NCI-H446 treated with DMSO at 0.1 percent for 48 hours (cell line): ENCODE results near the gene ZDHHC4.
"Not testable (repeated sequence)": the region's sequence is repeated elsewhere in the genome, so short reads cannot be mapped to it uniquely, and the experiment has no call there.

Source experiments
- DNase-seq: peaks from one replicate; lab custom pipeline; 2025; lab: John Stamatoyannopoulos, UW

The ZDHHC4 gene

GRCh38 chr7:6607651-6608051 is 30.4 kb downstream of the ZDHHC4 start:
- DNase-seq, result no peak

- no peak for DNase-seq
Measured at GRCh38 chr7:6608081-6608480, 30.8 kb downstream of the ZDHHC4 start.

DNA sequence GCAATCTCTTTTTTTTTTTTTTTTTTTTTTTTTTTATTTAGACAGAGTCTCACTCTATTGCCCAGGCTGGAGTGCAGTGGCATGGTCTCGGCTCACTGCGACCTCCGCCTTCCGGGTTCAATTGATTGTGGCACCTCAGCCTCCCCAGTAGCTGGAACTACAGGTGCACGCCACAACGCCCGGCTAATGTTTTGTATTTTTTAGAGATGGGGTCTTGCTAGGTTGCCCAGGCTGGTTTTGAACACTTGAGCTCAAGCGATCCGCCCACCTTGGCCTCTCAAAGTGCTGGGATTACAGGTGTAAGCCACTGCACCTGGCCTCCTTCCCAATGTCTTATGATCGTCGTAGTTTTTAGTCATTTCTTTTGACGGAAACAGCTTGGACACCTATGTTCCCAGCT is 31.5 kb downstream of the ZDHHC4 start:
- no peak for DNase-seq

DNA sequence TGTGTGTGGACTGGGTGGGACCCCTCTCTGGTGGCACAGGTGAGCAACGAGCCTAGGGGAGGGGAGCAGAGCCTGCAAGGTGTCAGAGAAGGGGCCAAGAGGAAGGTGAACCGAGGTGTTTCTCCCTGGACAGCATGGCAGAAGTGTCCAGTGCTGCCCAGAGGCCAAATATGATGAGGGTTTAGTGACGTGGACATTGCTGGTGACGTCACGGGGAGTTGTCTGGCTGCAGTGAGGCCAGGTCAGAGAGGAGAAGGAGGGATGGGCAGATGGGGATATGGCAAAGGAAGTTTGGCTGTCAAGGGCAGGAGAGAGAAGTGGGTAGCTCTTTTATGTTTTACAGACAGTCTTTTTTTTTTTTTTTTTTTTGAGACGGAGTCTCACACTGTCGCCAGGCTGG is 35.6 kb downstream of the ZDHHC4 start:
- no peak for DNase-seq

DNA sequence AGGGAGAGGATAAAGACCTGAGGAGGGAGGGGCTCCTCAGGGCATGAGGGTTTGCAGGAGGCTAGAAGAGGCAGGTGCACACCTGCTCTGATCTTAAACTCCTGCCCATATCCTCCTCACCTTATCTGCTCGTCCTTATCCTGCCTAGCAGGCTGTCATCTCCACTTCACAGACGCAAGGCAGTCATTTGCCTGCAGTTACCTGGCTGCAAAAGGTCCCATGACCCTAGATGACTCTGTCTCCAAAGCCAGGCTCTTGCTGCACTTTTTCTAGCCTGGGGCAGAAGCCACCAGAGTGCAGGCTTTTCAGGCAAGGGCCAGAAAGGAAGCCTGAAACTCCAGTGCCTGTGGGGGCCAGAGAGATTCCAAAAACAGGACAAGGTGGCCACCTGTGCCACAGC is 36.5 kb downstream of the ZDHHC4 start:
- no peak for DNase-seq

- no peak for DNase-seq
Measured at GRCh38 chr7:6614953-6615722, 37.9 kb downstream of the ZDHHC4 start, which contains the start of gene ZNF853. Gene ZNF853, plus strand, starts transcription at chr7:6615610. Its CDS starts 565 bp downstream, at chr7:6616175.

DNA sequence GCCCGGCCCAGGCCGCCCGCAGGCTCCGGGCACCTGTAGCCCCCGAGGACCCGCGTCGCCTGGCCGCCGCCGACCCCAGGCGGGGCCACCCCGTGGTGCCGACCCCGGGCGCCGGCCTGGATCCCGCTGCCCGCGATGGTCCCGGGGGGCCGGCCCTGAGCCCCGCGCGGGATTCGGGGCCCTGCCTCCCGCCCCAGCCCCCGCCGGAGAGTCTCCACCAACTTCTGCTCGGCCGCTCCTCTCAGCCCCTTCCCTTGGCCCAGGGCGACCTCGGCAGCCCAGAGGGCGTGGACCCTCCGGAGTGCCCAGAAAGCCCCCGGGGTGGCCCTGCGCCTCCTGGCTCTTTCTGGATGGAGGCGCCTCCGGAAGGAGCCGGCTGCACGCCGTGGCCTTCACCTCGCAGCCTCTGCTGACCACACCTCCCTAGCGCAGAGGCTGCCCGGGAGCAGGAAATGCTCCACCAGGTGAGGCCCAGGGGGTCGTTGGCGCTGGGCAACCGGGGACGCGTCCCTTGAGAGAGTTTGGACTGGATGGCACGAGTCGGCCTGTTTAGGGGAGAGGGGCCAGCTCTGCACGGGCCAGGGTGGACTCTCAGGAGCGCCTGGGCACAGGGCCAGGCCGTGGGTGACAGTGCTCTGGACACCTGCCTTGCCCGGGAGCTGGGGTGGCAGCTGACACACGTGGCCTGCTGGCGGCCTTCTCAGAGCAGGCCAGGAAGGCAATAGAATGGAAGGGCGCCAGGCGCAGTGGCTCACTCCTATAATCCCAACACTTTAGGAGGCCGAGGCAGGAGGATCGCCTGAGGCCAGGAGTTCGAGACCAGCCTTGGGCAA is 38.7 kb downstream of the ZDHHC4 start:
- DNase-seq, result no peak

DNA sequence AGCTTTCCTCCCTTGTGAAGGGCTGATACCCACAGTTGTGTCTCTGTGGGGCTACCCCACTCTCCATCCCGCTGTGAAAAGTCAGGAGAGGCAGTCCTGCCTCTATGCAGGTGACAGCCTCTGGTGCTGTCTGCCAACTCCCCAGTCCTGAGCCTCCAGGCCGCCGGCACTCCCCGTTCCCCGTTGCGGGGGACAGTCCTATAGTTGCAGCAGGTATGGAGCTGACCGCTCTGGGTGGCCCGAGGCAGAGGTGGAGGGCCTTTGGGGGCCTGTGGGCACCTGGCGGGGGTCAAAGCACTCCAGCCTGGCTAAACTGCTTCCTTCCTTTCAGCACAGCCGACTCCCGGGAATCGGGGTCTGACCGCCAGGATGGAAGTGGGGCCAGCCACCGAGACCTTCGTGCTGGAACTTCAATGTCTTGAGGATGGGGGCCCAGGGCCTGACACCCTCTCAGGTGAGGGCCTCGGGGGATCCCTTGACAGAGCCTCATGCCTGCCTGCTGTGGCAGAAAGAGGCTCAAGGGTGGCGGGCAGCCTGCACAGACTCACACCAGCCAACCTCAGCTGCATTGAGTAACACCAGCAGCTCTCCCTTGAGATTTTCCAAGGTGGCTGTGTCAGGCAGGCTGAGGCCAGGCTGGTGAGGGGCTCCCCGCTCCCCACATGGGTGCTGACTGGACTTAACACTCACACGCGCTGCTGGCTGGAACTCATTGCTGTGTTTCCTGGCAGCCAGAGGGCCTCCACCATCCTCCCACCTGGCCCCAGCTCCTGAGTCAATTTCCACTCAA is 39.8 kb downstream of the ZDHHC4 start:
- DNase-seq, result no peak

DNA sequence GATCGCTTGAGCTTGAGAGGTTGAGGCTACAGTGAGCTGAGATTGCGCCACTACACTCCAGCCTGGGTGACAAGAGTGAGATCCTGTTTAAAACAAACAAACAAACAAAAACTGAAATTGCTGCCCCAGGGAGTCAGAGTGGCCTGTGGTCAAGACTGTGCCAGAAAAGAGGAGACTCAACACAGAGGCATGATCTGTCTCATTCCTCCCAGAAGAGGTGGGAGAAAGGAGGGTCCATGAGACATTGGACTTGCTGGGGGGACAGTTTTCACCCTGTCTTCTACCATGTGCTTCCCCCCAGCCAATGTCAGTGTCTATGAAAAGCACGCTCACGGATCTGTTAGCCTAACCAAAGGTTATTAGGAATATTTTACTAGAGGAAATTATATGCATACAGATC is 41.4 kb downstream of the ZDHHC4 start:
- no peak for DNase-seq

- DNase-seq, result no peak
Measured at GRCh38 chr7:6619961-6620360, 42.7 kb downstream of the ZDHHC4 start.

GRCh38 chr7:6621195-6622133 is 44.2 kb downstream of the ZDHHC4 start:
- no peak for DNase-seq

- DNase-seq, result no peak
Measured at GRCh38 chr7:6622134-6622710, 45.0 kb downstream of the ZDHHC4 start.

DNA sequence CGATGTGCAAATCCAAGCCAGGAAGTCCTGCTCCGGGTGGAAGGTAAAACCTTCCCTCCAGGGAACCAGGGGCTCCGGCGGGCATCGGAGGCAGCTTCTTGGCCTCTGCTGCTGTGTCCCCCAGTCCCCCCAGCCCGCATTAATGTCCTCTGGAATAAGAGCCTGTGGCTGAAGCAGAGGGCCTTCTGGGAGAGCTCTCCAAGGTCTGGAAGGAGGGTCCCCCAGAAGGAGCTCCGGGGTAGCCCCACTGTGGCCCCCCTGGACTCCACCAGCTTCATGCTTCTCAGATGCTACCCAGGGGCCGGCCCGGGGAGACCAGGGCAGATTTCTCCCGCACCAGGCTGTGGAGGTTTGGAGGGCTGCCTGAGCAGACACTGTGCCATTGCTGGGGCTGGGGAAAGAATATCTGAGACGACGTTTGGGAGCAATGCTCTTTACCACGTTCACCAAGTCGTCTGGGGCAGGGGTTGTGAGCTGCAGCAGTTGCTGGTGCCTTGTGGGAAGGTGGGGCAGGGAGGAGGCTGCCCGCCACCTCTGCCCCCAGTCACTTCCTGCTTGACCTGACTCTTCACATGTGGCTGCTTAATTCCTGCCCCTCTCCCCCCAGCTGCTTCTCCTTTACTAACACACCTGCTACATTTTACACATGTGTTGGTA is 46.5 kb downstream of the ZDHHC4 start:
- DNase-seq, result no peak

GRCh38 chr7:6624246-6624611 is 47.0 kb downstream of the ZDHHC4 start:
- DNase-seq, result no peak

DNA sequence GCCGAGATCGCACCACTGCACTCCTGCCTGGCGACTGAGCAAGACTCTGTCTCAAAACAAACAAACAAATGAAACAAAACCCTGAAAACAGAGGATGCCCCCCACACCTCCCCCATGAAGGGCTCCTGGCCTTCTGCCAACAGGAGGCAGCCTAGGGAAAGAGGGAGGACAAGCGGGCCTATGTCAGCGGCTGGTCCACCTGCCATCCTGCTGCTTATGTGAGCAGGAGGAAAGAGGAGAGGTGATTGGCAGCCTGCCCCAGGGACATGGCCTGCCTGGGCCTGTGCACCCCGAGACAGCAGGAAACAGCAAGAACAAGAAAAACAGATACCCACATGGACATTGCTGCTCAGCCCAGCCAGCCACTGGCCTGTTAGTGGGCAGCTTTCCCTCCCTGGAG is 50.8 kb downstream of the ZDHHC4 start:
- no peak for DNase-seq

- DNase-seq, result no peak
Measured at GRCh38 chr7:6630007-6630849, 53.0 kb downstream of the ZDHHC4 start.

- DNase-seq, result no peak
Measured at GRCh38 chr7:6631605-6632004, 54.4 kb downstream of the ZDHHC4 start.

DNA sequence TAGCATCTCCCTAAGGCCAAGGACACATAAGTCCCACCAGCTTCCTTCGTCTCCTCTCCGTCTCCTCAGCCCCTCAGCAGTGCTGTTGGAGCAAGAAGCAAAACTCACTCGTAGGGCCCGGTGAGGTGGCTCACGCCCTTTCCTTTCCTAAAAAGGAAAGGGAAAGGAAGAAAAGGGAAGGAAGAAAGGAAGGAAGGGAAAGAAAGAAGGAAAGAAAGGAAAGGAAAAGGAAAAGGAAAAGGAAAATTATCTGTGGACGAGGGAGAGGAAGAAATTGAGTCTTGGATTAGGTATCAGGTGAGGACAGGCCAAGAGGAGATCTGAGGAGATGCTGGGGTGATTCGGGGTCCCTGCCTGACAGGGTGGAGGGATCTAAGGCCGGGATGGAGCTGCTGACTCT is 56.8 kb downstream of the ZDHHC4 start:
- DNase-seq, result no peak

- not testable (repeated sequence) for DNase-seq
Measured at GRCh38 chr7:6634971-6635370, 57.7 kb downstream of the ZDHHC4 start.
